Measurements from ENCODE around the gene NPFFR1.

Gene NPFFR1, protein sequence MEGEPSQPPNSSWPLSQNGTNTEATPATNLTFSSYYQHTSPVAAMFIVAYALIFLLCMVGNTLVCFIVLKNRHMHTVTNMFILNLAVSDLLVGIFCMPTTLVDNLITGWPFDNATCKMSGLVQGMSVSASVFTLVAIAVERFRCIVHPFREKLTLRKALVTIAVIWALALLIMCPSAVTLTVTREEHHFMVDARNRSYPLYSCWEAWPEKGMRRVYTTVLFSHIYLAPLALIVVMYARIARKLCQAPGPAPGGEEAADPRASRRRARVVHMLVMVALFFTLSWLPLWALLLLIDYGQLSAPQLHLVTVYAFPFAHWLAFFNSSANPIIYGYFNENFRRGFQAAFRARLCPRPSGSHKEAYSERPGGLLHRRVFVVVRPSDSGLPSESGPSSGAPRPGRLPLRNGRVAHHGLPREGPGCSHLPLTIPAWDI

DNA sequence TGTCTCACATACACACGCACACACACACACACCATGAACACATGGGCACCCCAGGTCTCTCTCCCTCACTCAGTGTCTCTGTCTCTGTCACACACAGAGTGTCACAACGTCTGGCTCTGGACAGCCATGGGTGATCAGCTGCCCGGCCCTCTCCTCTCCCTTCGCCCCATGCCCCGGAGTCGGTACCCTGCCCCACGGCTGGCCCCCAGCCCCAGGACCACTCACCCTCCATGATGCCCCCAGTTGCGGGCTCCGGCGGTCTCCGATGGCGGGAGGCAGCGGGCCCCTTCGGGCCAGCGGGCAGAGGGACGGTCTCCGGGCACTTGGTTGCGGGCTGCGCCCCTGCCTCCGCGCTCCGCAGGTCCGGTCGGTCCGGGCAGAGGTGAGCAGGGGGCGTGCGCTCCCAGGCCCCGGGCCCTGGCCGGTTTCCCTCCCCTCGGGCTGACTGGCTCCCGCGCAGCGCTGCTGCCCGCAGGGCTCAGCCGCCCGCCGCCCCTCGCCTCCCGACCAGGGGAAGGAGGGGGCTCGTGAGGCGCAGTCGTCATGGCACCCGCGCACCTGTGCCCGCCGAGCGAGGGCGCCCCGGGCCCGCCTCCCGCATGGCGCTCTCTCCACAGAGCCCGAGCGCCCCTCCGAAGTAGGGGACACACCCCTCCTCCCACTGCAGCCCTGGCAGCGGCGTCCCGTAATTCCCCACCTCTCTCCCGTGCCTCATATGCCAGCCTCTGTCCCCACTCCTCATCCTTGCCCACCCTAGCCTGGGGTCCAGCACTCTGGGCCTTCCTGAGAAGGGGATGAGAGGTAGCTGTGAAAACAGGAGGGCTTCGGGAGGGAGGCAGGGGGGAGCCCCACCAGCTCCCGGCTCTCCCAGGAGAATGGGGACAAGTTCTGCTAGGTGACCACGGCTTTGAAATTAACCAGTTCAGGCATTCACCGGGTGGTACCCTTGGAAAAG is at the start of gene NPFFR1:
TSS of gene NPFFR1 (minus strand) at position 560 of the 955 bp plus-strand sequence. CDS start at position 232, 328 bp downstream.
- peaks cover 19 to 36% (median 22%) of the 10 kb centered on the region in 5 donors for H3K27me3 ChIP-seq (ENCODE audit: control insufficient read depth in 5 of 5, insufficient read depth in 4 of 5, low read length in 5 of 5)
- peak within 1 kb of the TSS in 1 of 5 donors; percentile 10 for H3K9ac ChIP-seq (ENCODE audit: low read length in 5 of 5)
- H3K36me3 ChIP-seq (ENCODE audit: control insufficient read depth in 5 of 5, insufficient read depth in 5 of 5, low read length in 5 of 5): no peaks in the 10 kb centered on the region
- peaks cover 0 to 8% (median 7%) of the 10 kb centered on the region in 5 donors for H3K4me1 ChIP-seq (ENCODE audit: control insufficient read depth in 5 of 5, insufficient read depth in 5 of 5, low read length in 5 of 5)
- no peaks in the 10 kb centered on the region for H3K9me3 ChIP-seq (ENCODE audit: control insufficient read depth in 5 of 5, low read length in 5 of 5)
- peak within 1 kb of the TSS in 1 of 5 donors; percentile 46 for H3K4me3 ChIP-seq (ENCODE audit: low read depth in 1 of 5, low read length in 5 of 5)
- no peak within 1 kb of the TSS for H3K27ac ChIP-seq (ENCODE audit: low read depth, low read length)

DNA sequence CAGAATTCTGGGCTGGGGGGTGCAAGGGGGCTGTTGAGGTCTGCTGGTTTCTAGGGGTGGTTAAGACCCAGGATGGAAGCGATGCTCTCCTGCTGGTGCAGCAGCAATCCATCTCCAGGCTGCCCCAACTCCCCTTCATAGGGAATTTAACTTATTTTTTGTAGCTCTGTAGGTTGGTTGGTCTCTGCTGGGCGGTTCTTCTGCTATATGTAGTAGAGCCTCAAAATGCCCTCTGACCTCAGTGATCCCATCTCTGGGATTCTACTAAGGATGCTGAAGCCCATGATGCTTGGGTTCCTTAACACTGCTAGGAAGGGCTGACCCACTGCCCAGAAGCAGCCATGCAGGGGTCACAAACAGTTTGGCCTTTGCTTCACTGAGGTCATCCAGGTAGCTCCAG is 49.5 kb upstream of the NPFFR1 start:
- Histone ChIP-seq H3K4me1 (ENCODE audit: control insufficient read depth in 5 of 5, insufficient read depth in 5 of 5, low read length in 5 of 5) (peaks cover 10 to 37% (median 27%) of the 10 kb centered on the region in 5 donors), H3K36me3 (ENCODE audit: control insufficient read depth in 5 of 5, insufficient read depth in 5 of 5, low read length in 5 of 5) (no peaks in the 10 kb centered on the region), H3K27ac (ENCODE audit: low read depth, low read length) (no peak overlapping the region), H3K9ac (ENCODE audit: low read length in 5 of 5) (no peak overlapping the region), H3K9me3 (ENCODE audit: control insufficient read depth in 5 of 5, low read length in 5 of 5) (peaks cover 0 to 8% (median 0%) of the 10 kb centered on the region in 5 donors), H3K27me3 (ENCODE audit: control insufficient read depth in 5 of 5, insufficient read depth in 4 of 5, low read length in 5 of 5) (peaks cover 0 to 2% (median 0%) of the 10 kb centered on the region in 5 donors), H3K4me3 (ENCODE audit: low read depth in 1 of 5, low read length in 5 of 5) (no peak overlapping the region)

DNA sequence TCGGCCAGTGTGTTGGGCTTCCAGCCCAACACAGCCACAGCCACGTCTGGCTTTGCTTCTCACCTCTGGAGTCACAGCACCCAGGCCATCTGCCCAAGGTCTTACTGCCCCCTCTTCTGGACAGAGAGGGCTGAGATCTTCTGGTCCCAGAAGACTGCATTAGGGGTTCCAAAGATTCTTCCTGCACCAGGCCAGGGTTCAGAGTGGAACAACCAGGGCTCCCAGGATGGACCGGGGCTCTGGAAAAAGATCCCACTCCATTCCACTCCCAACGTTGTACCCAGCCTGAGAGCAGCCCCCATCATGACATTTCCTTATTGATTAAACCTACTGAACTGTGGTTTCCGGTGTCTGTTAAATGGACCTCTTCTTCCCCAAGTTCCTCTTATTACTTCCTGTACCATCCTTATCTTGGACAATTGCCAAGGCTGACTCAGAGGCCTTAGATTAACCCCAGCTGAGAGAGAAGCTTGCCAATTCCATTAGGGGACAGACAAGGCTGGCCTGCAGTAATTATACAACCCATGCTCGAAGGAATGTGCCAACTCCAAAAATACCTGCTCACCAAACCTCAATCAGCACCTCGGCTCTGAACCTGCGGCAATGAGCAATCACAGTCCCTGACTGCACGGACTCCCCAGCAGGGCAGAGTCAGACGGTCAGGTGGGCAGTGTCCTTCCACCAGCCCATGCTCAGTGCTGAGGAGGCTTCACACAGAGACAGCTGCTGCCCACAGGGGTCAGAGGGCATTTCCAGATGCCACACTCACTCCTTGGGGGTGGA is 47.9 kb upstream of the NPFFR1 start:
- Histone ChIP-seq H3K4me3 (ENCODE audit: low read depth in 1 of 5, low read length in 5 of 5) (peak overlapping the region in 1 of 5 donors; percentile 20), H3K27ac (ENCODE audit: low read depth, low read length) (no peak overlapping the region), H3K9me3 (ENCODE audit: control insufficient read depth in 5 of 5, low read length in 5 of 5) (peaks cover 0 to 8% (median 0%) of the 10 kb centered on the region in 5 donors), H3K4me1 (ENCODE audit: control insufficient read depth in 5 of 5, insufficient read depth in 5 of 5, low read length in 5 of 5) (peaks cover 10 to 37% (median 27%) of the 10 kb centered on the region in 5 donors), H3K9ac (ENCODE audit: low read length in 5 of 5) (peak overlapping the region in 1 of 5 donors; percentile 51), H3K36me3 (ENCODE audit: control insufficient read depth in 5 of 5, insufficient read depth in 5 of 5, low read length in 5 of 5) (no peaks in the 10 kb centered on the region), H3K27me3 (ENCODE audit: control insufficient read depth in 5 of 5, insufficient read depth in 4 of 5, low read length in 5 of 5) (peaks cover 0 to 7% (median 0%) of the 10 kb centered on the region in 5 donors)

DNA sequence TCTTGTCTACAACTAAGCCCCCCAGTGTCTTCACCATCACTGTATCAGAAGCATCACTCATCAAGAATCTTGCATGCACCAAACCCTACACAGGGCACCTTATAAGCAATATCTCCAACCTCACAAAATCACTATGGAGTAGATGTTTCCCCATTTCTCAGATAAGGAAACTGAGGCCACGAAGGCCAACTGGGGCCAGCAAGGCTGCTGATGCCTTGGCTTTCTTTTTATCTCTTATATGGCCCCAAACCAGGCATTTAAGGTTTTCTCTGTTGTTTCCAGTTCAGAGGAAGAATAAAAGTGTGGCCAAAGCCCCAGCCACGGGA is 47.3 kb upstream of the NPFFR1 start:
- Histone ChIP-seq H3K4me3 (ENCODE audit: low read depth in 1 of 5, low read length in 5 of 5) (peak overlapping the region in 1 of 5 donors; percentile 20), H3K36me3 (ENCODE audit: control insufficient read depth in 5 of 5, insufficient read depth in 5 of 5, low read length in 5 of 5) (no peaks in the 10 kb centered on the region), H3K9ac (ENCODE audit: low read length in 5 of 5) (no peak overlapping the region), H3K27ac (ENCODE audit: low read depth, low read length) (no peak overlapping the region), H3K27me3 (ENCODE audit: control insufficient read depth in 5 of 5, insufficient read depth in 4 of 5, low read length in 5 of 5) (peaks cover 0 to 7% (median 0%) of the 10 kb centered on the region in 5 donors), H3K9me3 (ENCODE audit: control insufficient read depth in 5 of 5, low read length in 5 of 5) (peaks cover 0 to 8% (median 0%) of the 10 kb centered on the region in 5 donors), H3K4me1 (ENCODE audit: control insufficient read depth in 5 of 5, insufficient read depth in 5 of 5, low read length in 5 of 5) (peaks cover 10 to 37% (median 27%) of the 10 kb centered on the region in 5 donors)

DNA sequence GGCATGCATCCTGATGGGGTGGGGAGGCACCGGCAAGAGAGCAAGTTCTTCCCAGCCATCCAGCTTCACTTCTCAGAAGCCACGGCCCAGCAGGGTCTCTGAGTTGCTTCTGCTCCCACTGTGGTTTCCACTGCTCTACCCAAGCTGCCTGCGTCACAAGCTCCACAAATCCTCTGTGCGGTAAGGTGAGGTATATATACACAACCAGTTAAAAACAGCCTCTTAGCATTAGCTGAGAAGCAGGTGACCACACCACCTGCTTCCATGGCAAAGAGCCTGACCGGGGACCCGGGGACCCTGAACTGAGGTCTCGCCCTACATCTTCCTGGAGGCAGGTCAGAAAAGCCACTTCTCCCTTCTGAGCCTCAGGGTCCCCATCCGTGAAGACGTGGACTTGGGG is 46.9 kb upstream of the NPFFR1 start:
- no peak overlapping the region for H3K9ac ChIP-seq (ENCODE audit: low read length in 5 of 5)
- no peaks in the 10 kb centered on the region for H3K36me3 ChIP-seq (ENCODE audit: control insufficient read depth in 5 of 5, insufficient read depth in 5 of 5, low read length in 5 of 5)
- H3K9me3 ChIP-seq (ENCODE audit: control insufficient read depth in 5 of 5, low read length in 5 of 5): peaks cover 0 to 8% (median 0%) of the 10 kb centered on the region in 5 donors
- H3K4me3 ChIP-seq (ENCODE audit: low read depth in 1 of 5, low read length in 5 of 5): no peak overlapping the region
- peaks cover 8 to 37% (median 27%) of the 10 kb centered on the region in 5 donors for H3K4me1 ChIP-seq (ENCODE audit: control insufficient read depth in 5 of 5, insufficient read depth in 5 of 5, low read length in 5 of 5)
- H3K27ac ChIP-seq (ENCODE audit: low read depth, low read length): no peak overlapping the region
- H3K27me3 ChIP-seq (ENCODE audit: control insufficient read depth in 5 of 5, insufficient read depth in 4 of 5, low read length in 5 of 5): peaks cover 0 to 7% (median 0%) of the 10 kb centered on the region in 5 donors

DNA sequence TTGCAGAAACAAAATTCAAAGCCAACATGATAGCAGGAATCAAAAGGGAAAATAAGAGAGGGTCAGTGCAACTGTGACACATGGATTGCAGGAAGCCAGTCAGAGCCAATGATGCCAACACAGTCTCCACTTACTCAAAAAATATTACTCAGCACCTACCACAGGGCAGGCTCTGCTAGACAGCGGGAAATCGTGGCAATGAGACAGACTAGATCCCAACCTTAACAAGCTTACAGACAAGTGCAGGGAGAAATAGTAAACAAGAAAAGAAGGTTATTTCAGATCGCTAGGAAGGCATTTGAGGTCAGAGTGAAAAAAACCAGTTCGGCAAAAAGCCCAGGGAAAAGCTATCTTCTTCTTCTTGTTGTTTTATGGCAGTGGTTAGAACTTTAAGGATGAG is 45.2 kb upstream of the NPFFR1 start:
- H3K27ac ChIP-seq (ENCODE audit: low read depth, low read length): no peak overlapping the region
- H3K9me3 ChIP-seq (ENCODE audit: control insufficient read depth in 5 of 5, low read length in 5 of 5): peaks cover 0 to 8% (median 0%) of the 10 kb centered on the region in 5 donors
- H3K9ac ChIP-seq (ENCODE audit: low read length in 5 of 5): no peak overlapping the region
- H3K27me3 ChIP-seq (ENCODE audit: control insufficient read depth in 5 of 5, insufficient read depth in 4 of 5, low read length in 5 of 5): peaks cover 0 to 10% (median 0%) of the 10 kb centered on the region in 5 donors
- H3K36me3 ChIP-seq (ENCODE audit: control insufficient read depth in 5 of 5, insufficient read depth in 5 of 5, low read length in 5 of 5): no peaks in the 10 kb centered on the region
- H3K4me1 ChIP-seq (ENCODE audit: control insufficient read depth in 5 of 5, insufficient read depth in 5 of 5, low read length in 5 of 5): peaks cover 8 to 25% (median 14%) of the 10 kb centered on the region in 5 donors
- H3K4me3 ChIP-seq (ENCODE audit: low read depth in 1 of 5, low read length in 5 of 5): no peak overlapping the region

DNA sequence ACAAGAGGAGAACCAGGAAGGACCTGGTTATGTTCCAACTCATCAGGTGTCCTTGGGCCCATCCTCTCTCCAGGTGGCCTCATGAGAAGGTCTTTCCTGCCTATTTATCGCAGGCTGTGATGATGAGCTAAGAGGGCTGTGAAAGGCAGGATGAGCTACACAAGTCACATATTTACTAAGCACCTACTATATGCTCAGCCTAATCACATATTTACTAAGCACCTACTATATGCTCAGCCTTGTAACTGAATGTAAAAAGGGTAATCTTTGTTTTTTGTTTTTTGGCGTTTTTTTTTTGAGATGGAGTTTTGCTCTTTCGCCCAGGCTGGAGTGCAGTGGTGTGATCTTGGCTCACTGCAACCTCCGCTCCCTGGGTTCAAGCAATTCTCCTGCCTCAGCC is 44.2 kb upstream of the NPFFR1 start:
- Histone ChIP-seq H3K9me3 (ENCODE audit: control insufficient read depth in 5 of 5, low read length in 5 of 5) (peaks cover 0 to 1% (median 0%) of the 10 kb centered on the region in 5 donors), H3K4me3 (ENCODE audit: low read depth in 1 of 5, low read length in 5 of 5) (no peak overlapping the region), H3K27ac (ENCODE audit: low read depth, low read length) (no peak overlapping the region), H3K4me1 (ENCODE audit: control insufficient read depth in 5 of 5, insufficient read depth in 5 of 5, low read length in 5 of 5) (peaks cover 8 to 25% (median 14%) of the 10 kb centered on the region in 5 donors), H3K36me3 (ENCODE audit: control insufficient read depth in 5 of 5, insufficient read depth in 5 of 5, low read length in 5 of 5) (peaks cover 0 to 7% (median 0%) of the 10 kb centered on the region in 5 donors), H3K9ac (ENCODE audit: low read length in 5 of 5) (no peak overlapping the region), H3K27me3 (ENCODE audit: control insufficient read depth in 5 of 5, insufficient read depth in 4 of 5, low read length in 5 of 5) (peaks cover 0 to 13% (median 0%) of the 10 kb centered on the region in 5 donors)

DNA sequence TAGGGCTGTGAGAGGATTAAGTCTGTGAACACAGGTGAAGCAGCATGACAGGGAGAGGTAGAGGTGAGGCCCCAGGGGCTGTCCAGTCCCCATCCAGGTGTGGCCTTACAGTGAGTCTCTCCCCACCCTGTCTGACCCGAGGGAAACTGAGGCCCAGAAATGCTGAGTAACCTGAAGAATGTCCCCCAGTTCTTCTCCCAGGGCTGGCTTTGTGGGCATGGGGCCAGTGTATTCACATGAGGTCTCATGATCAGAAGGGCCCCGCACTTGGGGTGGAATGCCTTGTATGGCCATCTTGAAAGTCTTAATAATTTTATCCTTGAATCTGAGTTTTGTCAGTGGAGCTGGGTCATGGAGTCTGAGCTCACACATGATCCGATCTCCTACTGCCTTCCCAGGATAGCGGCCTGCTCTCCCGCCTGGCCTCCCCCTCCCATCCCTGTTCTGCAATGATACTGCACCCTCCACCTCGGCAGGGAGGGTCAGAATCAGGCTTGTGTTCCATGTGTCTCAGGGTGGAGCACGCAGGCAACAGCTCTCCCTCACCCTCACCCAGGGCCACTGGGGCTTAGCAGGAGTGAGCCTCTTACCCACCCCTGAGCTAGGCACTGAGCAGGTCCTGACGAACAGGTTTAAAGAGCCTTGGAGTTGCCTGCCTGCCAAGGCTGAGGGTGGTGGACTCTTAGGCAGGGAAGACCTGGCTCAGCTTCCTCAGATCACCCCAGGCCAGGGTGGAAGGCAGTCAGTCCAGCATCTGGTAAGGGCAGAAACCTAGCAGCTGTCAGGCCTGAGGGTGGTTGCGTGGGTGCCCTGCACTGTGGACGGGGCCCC is 41.4 kb upstream of the NPFFR1 start:
- H3K27ac ChIP-seq (ENCODE audit: low read depth, low read length): no peak overlapping the region
- peaks cover 0 to 7% (median 0%) of the 10 kb centered on the region in 5 donors for H3K4me1 ChIP-seq (ENCODE audit: control insufficient read depth in 5 of 5, insufficient read depth in 5 of 5, low read length in 5 of 5)

More for the DNA sequence above, 41.4 kb upstream of the NPFFR1 start:
- H3K27me3 ChIP-seq (ENCODE audit: control insufficient read depth in 5 of 5, insufficient read depth in 4 of 5, low read length in 5 of 5): peaks cover 0 to 13% (median 0%) of the 10 kb centered on the region in 5 donors
- H3K36me3 ChIP-seq (ENCODE audit: control insufficient read depth in 5 of 5, insufficient read depth in 5 of 5, low read length in 5 of 5): peaks cover 0 to 7% (median 0%) of the 10 kb centered on the region in 5 donors
- H3K4me3 ChIP-seq (ENCODE audit: low read depth in 1 of 5, low read length in 5 of 5): no peak overlapping the region
- no peak overlapping the region for H3K9ac ChIP-seq (ENCODE audit: low read length in 5 of 5)
- no peaks in the 10 kb centered on the region for H3K9me3 ChIP-seq (ENCODE audit: control insufficient read depth in 5 of 5, low read length in 5 of 5)
